LNCAP (cell line): ENCODE results near the gene ANKS6.

ENCODE experiments used
- CTCF ChIP-seq: fragments of 450-650 bp; IDR thresholded peaks from 2 replicates; pipeline ENCODE4 v1.5.1; 2017; ENCODE audit warnings: mild to moderate bottlenecking

ANKS6 gene

GRCh38 chr9:98780059-98780749 lies 16.2 kb downstream of the ANKS6 start:
- TF ChIP-seq CTCF, result no peak

GRCh38 chr9:98778711-98779530 lies 17.4 kb downstream of the ANKS6 start:
- TF ChIP-seq CTCF, result no peak

- TF ChIP-seq CTCF, result no peak
These were observed 18.1 kb downstream of the ANKS6 start for GRCh38 chr9:98778251-98778650.

- TF ChIP-seq CTCF, result no peak
These were observed 18.7 kb downstream of the ANKS6 start for GRCh38 chr9:98777618-98778017.

GRCh38 chr9:98775831-98776441 lies 20.4 kb downstream of the ANKS6 start:
- peak; percentile 78 for TF ChIP-seq CTCF

- peak; percentile 77 for TF ChIP-seq CTCF
These were observed 21.6 kb downstream of the ANKS6 start for GRCh38 chr9:98774746-98775145.

GRCh38 chr9:98773721-98774120 lies 22.6 kb downstream of the ANKS6 start:
- TF ChIP-seq CTCF, result no peak
